ENCODE data around the gene CYP1A1.

DNA sequence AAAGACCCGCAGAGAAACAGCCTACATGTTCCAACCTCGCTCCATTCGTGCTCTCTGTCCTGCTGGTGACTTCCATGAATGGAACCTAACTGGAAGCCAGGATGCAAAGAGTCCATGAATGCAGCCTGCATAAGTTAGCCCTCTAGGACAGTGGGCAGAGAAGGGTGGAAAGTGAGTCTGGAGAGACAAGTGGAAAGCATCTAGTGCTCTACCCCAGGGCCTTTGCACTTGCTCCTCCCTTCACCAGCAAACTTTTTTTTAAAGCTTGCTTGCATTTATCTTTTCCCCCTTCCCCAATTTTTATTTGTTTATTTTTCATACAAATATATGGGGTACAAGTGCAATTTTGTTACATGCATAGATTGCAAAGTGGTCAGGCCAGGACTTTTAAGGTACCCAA, 7.9 kb upstream of the CYP1A1 start:
- TF ChIP-seq, protein P1, sequence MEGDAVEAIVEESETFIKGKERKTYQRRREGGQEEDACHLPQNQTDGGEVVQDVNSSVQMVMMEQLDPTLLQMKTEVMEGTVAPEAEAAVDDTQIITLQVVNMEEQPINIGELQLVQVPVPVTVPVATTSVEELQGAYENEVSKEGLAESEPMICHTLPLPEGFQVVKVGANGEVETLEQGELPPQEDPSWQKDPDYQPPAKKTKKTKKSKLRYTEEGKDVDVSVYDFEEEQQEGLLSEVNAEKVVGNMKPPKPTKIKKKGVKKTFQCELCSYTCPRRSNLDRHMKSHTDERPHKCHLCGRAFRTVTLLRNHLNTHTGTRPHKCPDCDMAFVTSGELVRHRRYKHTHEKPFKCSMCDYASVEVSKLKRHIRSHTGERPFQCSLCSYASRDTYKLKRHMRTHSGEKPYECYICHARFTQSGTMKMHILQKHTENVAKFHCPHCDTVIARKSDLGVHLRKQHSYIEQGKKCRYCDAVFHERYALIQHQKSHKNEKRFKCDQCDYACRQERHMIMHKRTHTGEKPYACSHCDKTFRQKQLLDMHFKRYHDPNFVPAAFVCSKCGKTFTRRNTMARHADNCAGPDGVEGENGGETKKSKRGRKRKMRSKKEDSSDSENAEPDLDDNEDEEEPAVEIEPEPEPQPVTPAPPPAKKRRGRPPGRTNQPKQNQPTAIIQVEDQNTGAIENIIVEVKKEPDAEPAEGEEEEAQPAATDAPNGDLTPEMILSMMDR (IDR thresholded peaks at IDR 0.05), result no peak
- TF ChIP-seq ZNF423 (CRISPR knock-in tag; IDR thresholded peaks at IDR 0.05) (no peak), ESRRA (CRISPR knock-in tag; IDR thresholded peaks at IDR 0.05; ENCODE audit: borderline replicate concordance) (no peak), NR2C2 (CRISPR knock-in tag; IDR thresholded peaks at IDR 0.05) (no peak), SP1 (CRISPR knock-in tag; conservative IDR thresholded peaks at IDR 0.05) (no peak), JUN (CRISPR knock-in tag; IDR thresholded peaks at IDR 0.05) (no peak), CBFB (CRISPR knock-in tag; IDR thresholded peaks at IDR 0.05; ENCODE audit: low read depth) (no peak), ZNF121 (CRISPR knock-in tag; IDR thresholded peaks at IDR 0.05) (no peak), TEAD1 (CRISPR knock-in tag; IDR thresholded peaks at IDR 0.05) (no peak), ZBTB21 (CRISPR knock-in tag; IDR thresholded peaks at IDR 0.05; ENCODE audit: borderline replicate concordance) (no peak)
- TF ChIP-seq, protein P2, sequence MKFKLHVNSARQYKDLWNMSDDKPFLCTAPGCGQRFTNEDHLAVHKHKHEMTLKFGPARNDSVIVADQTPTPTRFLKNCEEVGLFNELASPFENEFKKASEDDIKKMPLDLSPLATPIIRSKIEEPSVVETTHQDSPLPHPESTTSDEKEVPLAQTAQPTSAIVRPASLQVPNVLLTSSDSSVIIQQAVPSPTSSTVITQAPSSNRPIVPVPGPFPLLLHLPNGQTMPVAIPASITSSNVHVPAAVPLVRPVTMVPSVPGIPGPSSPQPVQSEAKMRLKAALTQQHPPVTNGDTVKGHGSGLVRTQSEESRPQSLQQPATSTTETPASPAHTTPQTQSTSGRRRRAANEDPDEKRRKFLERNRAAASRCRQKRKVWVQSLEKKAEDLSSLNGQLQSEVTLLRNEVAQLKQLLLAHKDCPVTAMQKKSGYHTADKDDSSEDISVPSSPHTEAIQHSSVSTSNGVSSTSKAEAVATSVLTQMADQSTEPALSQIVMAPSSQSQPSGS (CRISPR knock-in tag; IDR thresholded peaks at IDR 0.05; ENCODE audit: borderline replicate concordance, low read depth), result no peak
- TF ChIP-seq, protein P3, sequence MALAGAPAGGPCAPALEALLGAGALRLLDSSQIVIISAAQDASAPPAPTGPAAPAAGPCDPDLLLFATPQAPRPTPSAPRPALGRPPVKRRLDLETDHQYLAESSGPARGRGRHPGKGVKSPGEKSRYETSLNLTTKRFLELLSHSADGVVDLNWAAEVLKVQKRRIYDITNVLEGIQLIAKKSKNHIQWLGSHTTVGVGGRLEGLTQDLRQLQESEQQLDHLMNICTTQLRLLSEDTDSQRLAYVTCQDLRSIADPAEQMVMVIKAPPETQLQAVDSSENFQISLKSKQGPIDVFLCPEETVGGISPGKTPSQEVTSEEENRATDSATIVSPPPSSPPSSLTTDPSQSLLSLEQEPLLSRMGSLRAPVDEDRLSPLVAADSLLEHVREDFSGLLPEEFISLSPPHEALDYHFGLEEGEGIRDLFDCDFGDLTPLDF (CRISPR knock-in tag; IDR thresholded peaks at IDR 0.05), result no peak
- TF ChIP-seq, protein P4, sequence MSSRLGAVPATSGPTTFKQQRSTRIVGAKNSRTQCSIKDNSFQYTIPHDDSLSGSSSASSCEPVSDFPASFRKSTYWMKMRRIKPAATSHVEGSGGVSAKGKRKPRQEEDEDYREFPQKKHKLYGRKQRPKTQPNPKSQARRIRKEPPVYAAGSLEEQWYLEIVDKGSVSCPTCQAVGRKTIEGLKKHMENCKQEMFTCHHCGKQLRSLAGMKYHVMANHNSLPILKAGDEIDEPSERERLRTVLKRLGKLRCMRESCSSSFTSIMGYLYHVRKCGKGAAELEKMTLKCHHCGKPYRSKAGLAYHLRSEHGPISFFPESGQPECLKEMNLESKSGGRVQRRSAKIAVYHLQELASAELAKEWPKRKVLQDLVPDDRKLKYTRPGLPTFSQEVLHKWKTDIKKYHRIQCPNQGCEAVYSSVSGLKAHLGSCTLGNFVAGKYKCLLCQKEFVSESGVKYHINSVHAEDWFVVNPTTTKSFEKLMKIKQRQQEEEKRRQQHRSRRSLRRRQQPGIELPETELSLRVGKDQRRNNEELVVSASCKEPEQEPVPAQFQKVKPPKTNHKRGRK (CRISPR knock-in tag; IDR thresholded peaks at IDR 0.05; ENCODE audit: borderline replicate concordance), result no peak
- TF ChIP-seq, protein P5, sequence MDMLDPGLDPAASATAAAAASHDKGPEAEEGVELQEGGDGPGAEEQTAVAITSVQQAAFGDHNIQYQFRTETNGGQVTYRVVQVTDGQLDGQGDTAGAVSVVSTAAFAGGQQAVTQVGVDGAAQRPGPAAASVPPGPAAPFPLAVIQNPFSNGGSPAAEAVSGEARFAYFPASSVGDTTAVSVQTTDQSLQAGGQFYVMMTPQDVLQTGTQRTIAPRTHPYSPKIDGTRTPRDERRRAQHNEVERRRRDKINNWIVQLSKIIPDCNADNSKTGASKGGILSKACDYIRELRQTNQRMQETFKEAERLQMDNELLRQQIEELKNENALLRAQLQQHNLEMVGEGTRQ (CRISPR knock-in tag; IDR thresholded peaks at IDR 0.05), result no peak
